GM12878 (cell line): ENCODE data around the gene DUSP8. TPM values are rescaled to one million over a fixed set of nuclear protein-coding genes. Genes with fewer than 3 reads are reported as not detected.

Source experiments
- ATAC-seq: fragments of 200-7000 bp; cut with Tn5 transposase; 3 replicates; pipeline ENCODE4 v1.9.1; 2020; ENCODE audit warnings: mild to moderate bottlenecking, moderate library complexity
- BruUV-seq: library from RNA; stranded (reverse); fragments of 400-500 nt; replicated peaks from 2 replicates; lab custom pipeline; 2021; lab: Mats Ljungman, UMichigan
- CTCF ChIA-PET: fragments of 300-600 bp; sonication (Branson Sonifier 250); formaldehyde crosslinking; extraction: SDS; loops from one replicate; lab custom pipeline; 2021; ENCODE audit warnings: inconsistent platforms; lab: Yijun Ruan, JAX
- POLR2A ChIA-PET: fragments of 350-600 bp; formaldehyde crosslinking; extraction: SDS; loops from one replicate; lab custom pipeline; 2021; ENCODE audit warnings: inconsistent platforms; lab: Charles Lee
- RAD21 ChIA-PET: fragments of 300-600 bp; sonication (Branson Sonifier 250); formaldehyde crosslinking; loops from one replicate; lab custom pipeline; 2023; ENCODE audit warnings: antibody characterized with exemption; ENCODE audit not compliant: unreplicated experiment; lab: Charles Lee
- SMC1A ChIA-PET: fragments of 300-600 bp; sonication (Branson Sonifier 250); formaldehyde crosslinking; loops from one replicate; lab custom pipeline; 2023; ENCODE audit not compliant: unreplicated experiment, uncharacterized antibody; lab: Charles Lee
- DNase-seq: peaks from one replicate; pipeline ENCODE4 v3.0.0-alpha.2; 2011; ENCODE audit warnings: low read depth, low spot score
- FAIRE-seq: peaks from 3 replicates; lab custom pipeline; 2011; peaks lifted over from hg19 to GRCh38; lab: Jason Lieb, UNC
- H2AFZ ChIP-seq: 2 replicates; pipeline ENCODE4 v1.6.0; 2011; ENCODE audit warnings: low read depth, low read length, control low read depth; ENCODE audit not compliant: control insufficient read depth
- H3K27ac ChIP-seq: 2 replicates; pipeline ENCODE4 v1.5.1; 2011; ENCODE audit warnings: control low read depth; ENCODE audit not compliant: control insufficient read depth, insufficient read depth
- H3K27me3 ChIP-seq, 2 experiments: replicated peaks in 1 of 2; 2 replicates each; pipeline versions ENCODE4 v1.6.0 to v1.6.1; 2011; ENCODE audit warnings: low read length in 1 of 2; ENCODE audit not compliant: control insufficient read depth in 2 of 2, insufficient read depth in 2 of 2
- H3K36me3 ChIP-seq, 2 experiments: 2 replicates each; pipeline ENCODE4 v1.5.1; 2011; ENCODE audit warnings: low read length in 1 of 2; ENCODE audit not compliant: control insufficient read depth in 2 of 2, insufficient read depth in 2 of 2
- H3K4me1 ChIP-seq: 2 replicates; pipeline ENCODE4 v1.6.1; 2011; ENCODE audit warnings: mild to moderate bottlenecking, low read length, moderate library complexity, mixed read lengths; ENCODE audit not compliant: control insufficient read depth, insufficient read depth
- H3K4me2 ChIP-seq: 2 replicates; pipeline ENCODE4 v1.6.0; 2011; ENCODE audit warnings: control low read depth; ENCODE audit not compliant: control insufficient read depth, insufficient read depth
- H3K4me3 ChIP-seq: fragments of 200-600 bp; sonication (generic); 2 replicates; pipeline ENCODE4 v1.5.1; 2016
- H3K79me2 ChIP-seq: 2 replicates; pipeline ENCODE4 v1.6.0; 2011; ENCODE audit warnings: low read length; ENCODE audit not compliant: control insufficient read depth, insufficient read depth
- H3K9ac ChIP-seq: 2 replicates; pipeline ENCODE4 v1.8.0; 2011; ENCODE audit warnings: low read length, control low read depth, mixed read lengths; ENCODE audit not compliant: control insufficient read depth, insufficient read depth
- H3K9me3 ChIP-seq: replicated peaks from 3 replicates; pipeline ENCODE4 v1.5.1; 2011; ENCODE audit warnings: mild to moderate bottlenecking, low read length; ENCODE audit not compliant: control insufficient read depth, insufficient read depth
- H4K20me1 ChIP-seq: 2 replicates; pipeline ENCODE4 v1.6.0; 2011; ENCODE audit not compliant: control insufficient read depth, insufficient read depth
- EZH2 ChIP-seq: IDR thresholded peaks from 2 replicates; pipeline ENCODE4 v1.6.1; 2012; ENCODE audit warnings: low read depth, mild to moderate bottlenecking, control low read depth, inconsistent platforms, low read length, borderline replicate concordance; ENCODE audit not compliant: control insufficient read depth
- JUNB ChIP-seq: IDR thresholded peaks from 2 replicates; pipeline ENCODE4 v1.6.1; 2016; ENCODE audit warnings: antibody characterized with exemption, mild to moderate bottlenecking
- KDM1A ChIP-seq: fragments of 200-600 bp; sonication (generic); IDR thresholded peaks from 2 replicates; pipeline ENCODE4 v1.6.1; 2016; ENCODE audit warnings: borderline replicate concordance
- RUNX3 ChIP-seq: IDR thresholded peaks from 2 replicates; pipeline ENCODE4 v1.6.1; 2012; ENCODE audit warnings: low read length, inconsistent platforms
- SREBF2 ChIP-seq: IDR thresholded peaks from 2 replicates; pipeline ENCODE4 v1.6.1; 2012; ENCODE audit warnings: mild to moderate bottlenecking, low read length
- SUPT20H ChIP-seq: IDR thresholded peaks from 2 replicates; pipeline ENCODE4 v1.6.1; 2011; ENCODE audit warnings: low read depth, mild to moderate bottlenecking, low read length, moderate library complexity, borderline replicate concordance; ENCODE audit not compliant: control insufficient read depth
- TARDBP ChIP-seq: IDR thresholded peaks from 2 replicates; pipeline ENCODE4 v1.6.1; 2016; ENCODE audit warnings: borderline replicate concordance
- TCF7 ChIP-seq: IDR thresholded peaks from 2 replicates; pipeline ENCODE4 v1.6.1; 2014; ENCODE audit warnings: antibody characterized with exemption, borderline replicate concordance
- WGBS: methylation state at CpG from one replicate; pipeline ENCODE4 v1.1.6; 2016; ENCODE audit warnings: low lambda C conversion rate; ENCODE audit not compliant: insufficient replicate concordance, insufficient coverage; ENCODE audit errors: missing lambda C conversion rate; 5-methylcytosine and 5-hydroxymethylcytosine counted together
- in situ Hi-C: fragments of 300-500 bp; cut with MboI; formaldehyde crosslinking; loops from 9 replicates; pipeline ENCODE4 v1.14.3; 2018; ENCODE audit warnings: mixed read lengths
- intact Hi-C: fragments of 100-400 bp; cut with micrococcal nuclease; formaldehyde crosslinking; loops from one replicate; pipeline ENCODE4 v1.14.2; 2022; ENCODE audit not compliant: unreplicated experiment
- polyA plus RNA-seq, 11 experiments: library from polyadenylated mRNA; depleted of rRNA in 4 of 11; unstranded in 6 of 11; stranded (reverse) in 5 of 11; fragments of >200 nt; fragmentation: Nextera tagmentation in 4 of 11; fragmentation: Illumina TruSeq in 1 of 11; extraction: Ambion mirVana in 4 of 11; extraction: Trizol in 1 of 11; gene quantifications; 1 replicate in 1 of 11; 2 replicates in 10 of 11; pipeline versions ENCODE4 v1.2.1 to v1.2.3, GENCODE V29; 2011 to 2016; ENCODE audit warnings: inconsistent platforms in 2 of 11, missing spikeins in 2 of 11, low read depth in 1 of 11
- total RNA-seq, 4 experiments: library from RNA; depleted of rRNA in 3 of 4; stranded (reverse); fragments of >200 nt in 3 of 4; fragmentation: Illumina TruSeq in 1 of 4; extraction: Trizol in 1 of 4; gene quantifications; 2 replicates each; pipeline versions ENCODE4 v1.2.1 to v1.2.3, GENCODE V29; 2013 to 2021
- TF ChIP-seq, protein P1 (sequence below): fragments of 450-650 bp; IDR thresholded peaks from 2 replicates; pipeline ENCODE4 v1.6.1; 2017; ENCODE audit warnings: low read depth, mild to moderate bottlenecking, moderate library complexity
- TF ChIP-seq, protein P2 (sequence below): fragments of 450-650 bp; formaldehyde crosslinking; IDR thresholded peaks from 2 replicates; pipeline ENCODE4 v1.4.0; 2020; ENCODE audit warnings: mild to moderate bottlenecking, moderate library complexity
- TF ChIP-seq, protein P3 (sequence below): fragments of 450-650 bp; formaldehyde crosslinking; IDR thresholded peaks from 2 replicates; pipeline ENCODE4 v1.5.0; 2022; ENCODE audit warnings: mild to moderate bottlenecking, missing genetic modification characterization

DUSP8 gene
- total and polyA plus RNA-seq, 10 of the 15 experiments (the other 5 are each of a cell fraction or from before 2014, with no cell fraction given): 0.04 to 1.7 (median 0.26) TPM; not detected in 6

DNA sequence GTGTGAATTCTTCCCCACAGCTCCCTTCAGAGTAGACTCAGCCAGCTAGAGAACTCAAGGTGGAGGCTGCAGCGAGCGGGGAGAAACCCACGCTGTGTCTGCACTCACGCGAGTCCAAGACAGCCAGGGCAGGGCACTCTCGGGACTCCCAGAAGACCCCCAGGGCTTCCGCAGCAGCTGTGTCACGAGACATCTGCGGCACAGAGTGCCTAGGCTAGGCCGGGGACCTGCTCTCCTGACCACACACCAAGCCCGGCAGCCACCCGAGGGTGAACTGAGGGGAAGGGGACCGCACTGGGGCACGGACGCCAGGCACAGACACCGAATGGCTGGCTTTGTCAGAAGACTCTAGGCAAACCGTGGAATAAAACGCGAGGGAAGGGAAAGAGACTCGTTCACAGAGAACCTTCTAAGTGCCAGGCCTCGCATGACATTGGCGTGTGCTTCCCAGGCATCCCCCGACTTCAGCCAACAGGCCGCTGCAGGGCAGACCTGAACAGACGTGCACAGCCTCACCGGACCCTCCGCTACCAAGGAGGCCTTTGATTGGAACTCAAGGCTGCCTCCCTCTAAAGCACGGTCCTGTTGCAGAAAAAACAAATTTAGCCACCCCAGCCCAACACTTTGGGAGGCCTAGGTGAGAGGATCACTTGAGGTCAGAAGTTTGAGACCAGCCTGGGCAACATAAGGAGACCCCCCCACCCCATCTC lies 67.3 kb downstream of the DUSP8 start:
- Histone ChIP-seq H4K20me1 (0 out of 2 replicates have a peak, but pooled peaks cover 3% of the 10 kb centered on the region), H3K9ac (no peak overlapping the region), H3K4me1 (no peaks in the 10 kb centered on the region), H3K4me3 (no peak overlapping the region), H2AFZ (no peak overlapping the region), H3K36me3 (peaks cover 0 to 2% of the 10 kb centered on the region in 2 experiments; a peak in 2 of 4 replicates), H3K79me2 (no peaks in the 10 kb centered on the region; the same call in none of the 2 replicates), H3K27ac (no peak overlapping the region), H3K9me3 (no peaks in the 10 kb centered on the region; the same call in 2 of the 3 replicates), H3K4me2 (no peak overlapping the region), H3K27me3 (no peaks in the 10 kb centered on the region)
- DNase-seq (no peak), ATAC-seq (no peak), FAIRE-seq (no peak)
- RAD21 ChIA-PET: no interaction called here
- no peak for TF ChIP-seq KDM1A
- no peak for TF ChIP-seq TCF7
- TF ChIP-seq, protein P1, sequence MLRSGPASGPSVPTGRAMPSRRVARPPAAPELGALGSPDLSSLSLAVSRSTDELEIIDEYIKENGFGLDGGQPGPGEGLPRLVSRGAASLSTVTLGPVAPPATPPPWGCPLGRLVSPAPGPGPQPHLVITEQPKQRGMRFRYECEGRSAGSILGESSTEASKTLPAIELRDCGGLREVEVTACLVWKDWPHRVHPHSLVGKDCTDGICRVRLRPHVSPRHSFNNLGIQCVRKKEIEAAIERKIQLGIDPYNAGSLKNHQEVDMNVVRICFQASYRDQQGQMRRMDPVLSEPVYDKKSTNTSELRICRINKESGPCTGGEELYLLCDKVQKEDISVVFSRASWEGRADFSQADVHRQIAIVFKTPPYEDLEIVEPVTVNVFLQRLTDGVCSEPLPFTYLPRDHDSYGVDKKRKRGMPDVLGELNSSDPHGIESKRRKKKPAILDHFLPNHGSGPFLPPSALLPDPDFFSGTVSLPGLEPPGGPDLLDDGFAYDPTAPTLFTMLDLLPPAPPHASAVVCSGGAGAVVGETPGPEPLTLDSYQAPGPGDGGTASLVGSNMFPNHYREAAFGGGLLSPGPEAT: no peak
- no peak for TF ChIP-seq TARDBP
- no peak for TF ChIP-seq RUNX3
- TF ChIP-seq, protein P2, sequence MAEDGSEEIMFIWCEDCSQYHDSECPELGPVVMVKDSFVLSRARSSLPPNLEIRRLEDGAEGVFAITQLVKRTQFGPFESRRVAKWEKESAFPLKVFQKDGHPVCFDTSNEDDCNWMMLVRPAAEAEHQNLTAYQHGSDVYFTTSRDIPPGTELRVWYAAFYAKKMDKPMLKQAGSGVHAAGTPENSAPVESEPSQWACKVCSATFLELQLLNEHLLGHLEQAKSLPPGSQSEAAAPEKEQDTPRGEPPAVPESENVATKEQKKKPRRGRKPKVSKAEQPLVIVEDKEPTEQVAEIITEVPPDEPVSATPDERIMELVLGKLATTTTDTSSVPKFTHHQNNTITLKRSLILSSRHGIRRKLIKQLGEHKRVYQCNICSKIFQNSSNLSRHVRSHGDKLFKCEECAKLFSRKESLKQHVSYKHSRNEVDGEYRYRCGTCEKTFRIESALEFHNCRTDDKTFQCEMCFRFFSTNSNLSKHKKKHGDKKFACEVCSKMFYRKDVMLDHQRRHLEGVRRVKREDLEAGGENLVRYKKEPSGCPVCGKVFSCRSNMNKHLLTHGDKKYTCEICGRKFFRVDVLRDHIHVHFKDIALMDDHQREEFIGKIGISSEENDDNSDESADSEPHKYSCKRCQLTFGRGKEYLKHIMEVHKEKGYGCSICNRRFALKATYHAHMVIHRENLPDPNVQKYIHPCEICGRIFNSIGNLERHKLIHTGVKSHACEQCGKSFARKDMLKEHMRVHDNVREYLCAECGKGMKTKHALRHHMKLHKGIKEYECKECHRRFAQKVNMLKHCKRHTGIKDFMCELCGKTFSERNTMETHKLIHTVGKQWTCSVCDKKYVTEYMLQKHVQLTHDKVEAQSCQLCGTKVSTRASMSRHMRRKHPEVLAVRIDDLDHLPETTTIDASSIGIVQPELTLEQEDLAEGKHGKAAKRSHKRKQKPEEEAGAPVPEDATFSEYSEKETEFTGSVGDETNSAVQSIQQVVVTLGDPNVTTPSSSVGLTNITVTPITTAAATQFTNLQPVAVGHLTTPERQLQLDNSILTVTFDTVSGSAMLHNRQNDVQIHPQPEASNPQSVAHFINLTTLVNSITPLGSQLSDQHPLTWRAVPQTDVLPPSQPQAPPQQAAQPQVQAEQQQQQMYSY: no peak
- no peak for TF ChIP-seq SUPT20H
- TF ChIP-seq EZH2: no peak
- no peak for TF ChIP-seq SREBF2
- no peak for TF ChIP-seq JUNB
- TF ChIP-seq, protein P3, sequence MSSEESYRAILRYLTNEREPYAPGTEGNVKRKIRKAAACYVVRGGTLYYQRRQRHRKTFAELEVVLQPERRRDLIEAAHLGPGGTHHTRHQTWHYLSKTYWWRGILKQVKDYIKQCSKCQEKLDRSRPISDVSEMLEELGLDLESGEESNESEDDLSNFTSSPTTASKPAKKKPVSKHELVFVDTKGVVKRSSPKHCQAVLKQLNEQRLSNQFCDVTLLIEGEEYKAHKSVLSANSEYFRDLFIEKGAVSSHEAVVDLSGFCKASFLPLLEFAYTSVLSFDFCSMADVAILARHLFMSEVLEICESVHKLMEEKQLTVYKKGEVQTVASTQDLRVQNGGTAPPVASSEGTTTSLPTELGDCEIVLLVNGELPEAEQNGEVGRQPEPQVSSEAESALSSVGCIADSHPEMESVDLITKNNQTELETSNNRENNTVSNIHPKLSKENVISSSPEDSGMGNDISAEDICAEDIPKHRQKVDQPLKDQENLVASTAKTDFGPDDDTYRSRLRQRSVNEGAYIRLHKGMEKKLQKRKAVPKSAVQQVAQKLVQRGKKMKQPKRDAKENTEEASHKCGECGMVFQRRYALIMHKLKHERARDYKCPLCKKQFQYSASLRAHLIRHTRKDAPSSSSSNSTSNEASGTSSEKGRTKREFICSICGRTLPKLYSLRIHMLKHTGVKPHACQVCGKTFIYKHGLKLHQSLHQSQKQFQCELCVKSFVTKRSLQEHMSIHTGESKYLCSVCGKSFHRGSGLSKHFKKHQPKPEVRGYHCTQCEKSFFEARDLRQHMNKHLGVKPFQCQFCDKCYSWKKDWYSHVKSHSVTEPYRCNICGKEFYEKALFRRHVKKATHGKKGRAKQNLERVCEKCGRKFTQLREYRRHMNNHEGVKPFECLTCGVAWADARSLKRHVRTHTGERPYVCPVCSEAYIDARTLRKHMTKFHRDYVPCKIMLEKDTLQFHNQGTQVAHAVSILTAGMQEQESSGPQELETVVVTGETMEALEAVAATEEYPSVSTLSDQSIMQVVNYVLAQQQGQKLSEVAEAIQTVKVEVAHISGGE (CRISPR knock-in tag): no peak
- in situ Hi-C loops: no loop called here
- no TSS peak for BruUV-seq
- CTCF ChIA-PET: no interaction called here
- 85% methylated on average over 28 of the region's 28 CpGs for WGBS
- POLR2A ChIA-PET: no interaction called here
- intact Hi-C loops: no loop called here
- SMC1A ChIA-PET: no interaction called here
